Ovary (tissue), 3 donors: Measurements from ENCODE around the gene STAMBPL1.

Experiments used
- EP300 ChIP-seq: sonication (generic); formaldehyde crosslinking; IDR thresholded peaks from one replicate; pipeline ENCODE4 v1.6.1; 2017; ENCODE audit warnings: antibody characterized with exemption
- POLR2A ChIP-seq: fragments of 450-650 bp; IDR thresholded peaks from one replicate; pipeline ENCODE4 v1.6.1; 2017; ENCODE audit warnings: antibody characterized with exemption, mild to moderate bottlenecking, moderate library complexity
- TF ChIP-seq, protein P1 (sequence below), 3 donors: fragments of 450-650 bp in 2 of 3; fragments of 200-600 bp in 1 of 3; IDR thresholded peaks; one replicate each; pipeline versions ENCODE4 v1.5.1 to v1.8.0; 2016 to 2022; ENCODE audit warnings: antibody characterized with exemption in 3 of 3, mild to moderate bottlenecking in 1 of 3
- donor health status: DM: no; HTN: no; CAD: no.

DNA sequence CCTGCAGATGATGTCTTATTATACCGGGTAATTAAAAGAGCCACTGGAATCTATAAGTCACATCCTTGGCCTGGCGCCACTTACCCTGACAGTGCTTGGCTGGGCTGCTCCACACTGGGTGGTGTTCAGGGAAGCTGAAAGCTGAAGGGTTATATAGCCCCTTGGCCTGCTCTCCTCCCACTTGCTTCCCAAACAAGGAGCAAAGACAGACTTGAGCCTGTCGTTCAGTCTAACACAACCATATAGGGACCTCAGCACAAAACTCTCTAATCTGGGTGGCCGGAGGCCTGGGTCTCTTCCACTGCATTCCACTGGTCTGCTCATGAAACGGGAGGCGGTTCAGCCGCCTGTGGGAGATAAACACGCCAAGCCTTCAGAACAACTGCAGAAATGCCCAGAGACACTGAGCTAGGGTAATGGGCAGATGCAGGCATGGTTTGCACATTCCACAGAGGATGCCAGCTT, 72.6 kb downstream of the STAMBPL1 start, which contains the start of gene ACTA2:
- TF ChIP-seq, protein P1, sequence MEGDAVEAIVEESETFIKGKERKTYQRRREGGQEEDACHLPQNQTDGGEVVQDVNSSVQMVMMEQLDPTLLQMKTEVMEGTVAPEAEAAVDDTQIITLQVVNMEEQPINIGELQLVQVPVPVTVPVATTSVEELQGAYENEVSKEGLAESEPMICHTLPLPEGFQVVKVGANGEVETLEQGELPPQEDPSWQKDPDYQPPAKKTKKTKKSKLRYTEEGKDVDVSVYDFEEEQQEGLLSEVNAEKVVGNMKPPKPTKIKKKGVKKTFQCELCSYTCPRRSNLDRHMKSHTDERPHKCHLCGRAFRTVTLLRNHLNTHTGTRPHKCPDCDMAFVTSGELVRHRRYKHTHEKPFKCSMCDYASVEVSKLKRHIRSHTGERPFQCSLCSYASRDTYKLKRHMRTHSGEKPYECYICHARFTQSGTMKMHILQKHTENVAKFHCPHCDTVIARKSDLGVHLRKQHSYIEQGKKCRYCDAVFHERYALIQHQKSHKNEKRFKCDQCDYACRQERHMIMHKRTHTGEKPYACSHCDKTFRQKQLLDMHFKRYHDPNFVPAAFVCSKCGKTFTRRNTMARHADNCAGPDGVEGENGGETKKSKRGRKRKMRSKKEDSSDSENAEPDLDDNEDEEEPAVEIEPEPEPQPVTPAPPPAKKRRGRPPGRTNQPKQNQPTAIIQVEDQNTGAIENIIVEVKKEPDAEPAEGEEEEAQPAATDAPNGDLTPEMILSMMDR (IDR thresholded peaks at IDR 0.05) = no peak
- TF ChIP-seq POLR2A = no peak
- no peak for TF ChIP-seq EP300
